ENCODE data around the gene NFIX.
A peak's percentile ranks its signal among the peaks of the same experiment; 100 is the strongest.

The NFIX gene

GRCh38 chr19:13078897-13079541 lies 83.7 kb downstream of the NFIX start:
- no peak for DNase-seq

- no peak for DNase-seq
These were observed 84.3 kb downstream of the NFIX start for GRCh38 chr19:13079542-13079986.

- DNase-seq: peak; percentile 79
These were observed 87.1 kb downstream of the NFIX start for GRCh38 chr19:13082192-13083007.

GRCh38 chr19:13083008-13083404 lies 87.7 kb downstream of the NFIX start:
- no peak for DNase-seq

GRCh38 chr19:13083627-13084026 lies 88.4 kb downstream of the NFIX start:
- no peak for DNase-seq

- DNase-seq: no peak
These were observed 90.4 kb downstream of the NFIX start for GRCh38 chr19:13085666-13086065.

GRCh38 chr19:13086341-13086740 lies 91.1 kb downstream of the NFIX start:
- DNase-seq: no peak

GRCh38 chr19:13087295-13087694 lies 92.0 kb downstream of the NFIX start:
- no peak for DNase-seq

- no peak for DNase-seq
These were observed 92.7 kb downstream of the NFIX start for GRCh38 chr19:13087795-13088537.

- DNase-seq: no peak
These were observed 94.0 kb downstream of the NFIX start for GRCh38 chr19:13089139-13089856.

GRCh38 chr19:13089857-13090507 lies 94.7 kb downstream of the NFIX start:
- no peak for DNase-seq

GRCh38 chr19:13090511-13091231 lies 95.4 kb downstream of the NFIX start:
- no peak for DNase-seq

- peak; percentile 66 for DNase-seq
These were observed 96.3 kb downstream of the NFIX start for GRCh38 chr19:13091400-13092157.

GRCh38 chr19:13092158-13092543 lies 96.9 kb downstream of the NFIX start:
- no peak for DNase-seq

GRCh38 chr19:13092606-13093235 lies 97.4 kb downstream of the NFIX start:
- DNase-seq: no peak

GRCh38 chr19:13093407-13094105 lies 98.3 kb downstream of the NFIX start:
- DNase-seq: peak; percentile 91

GRCh38 chr19:13094106-13094504 lies 98.8 kb downstream of the NFIX start:
- no peak for DNase-seq

GRCh38 chr19:13094771-13095392 lies 99.6 kb downstream of the NFIX start:
- no peak for DNase-seq

GRCh38 chr19:13095393-13095784 lies 100.1 kb downstream of the NFIX start:
- no peak for DNase-seq
